HG03280 (cell line): Measurements from ENCODE around the gene IDH3B.
A peak's percentile ranks its signal among the peaks of the same experiment; 100 is the strongest.
"Not testable (repeated sequence)": the region's sequence is repeated elsewhere in the genome, so short reads cannot be mapped to it uniquely, and the experiment has no call there.

Source experiments
- ATAC-seq: cut with Tn5 transposase; IDR thresholded peaks from one replicate; pipeline ENCODE4 v1.9.1; 2021; ENCODE audit warnings: mild to moderate bottlenecking, moderate library complexity; ENCODE audit not compliant: unreplicated experiment

IDH3B gene

GRCh38 chr20:2663887-2664719, at the start of gene IDH3B:
Gene IDH3B, minus strand, starts transcription at chr20:2664216. Its CDS starts 28 bp downstream, at chr20:2664188.
- ATAC-seq, result peak; percentile 87

DNA sequence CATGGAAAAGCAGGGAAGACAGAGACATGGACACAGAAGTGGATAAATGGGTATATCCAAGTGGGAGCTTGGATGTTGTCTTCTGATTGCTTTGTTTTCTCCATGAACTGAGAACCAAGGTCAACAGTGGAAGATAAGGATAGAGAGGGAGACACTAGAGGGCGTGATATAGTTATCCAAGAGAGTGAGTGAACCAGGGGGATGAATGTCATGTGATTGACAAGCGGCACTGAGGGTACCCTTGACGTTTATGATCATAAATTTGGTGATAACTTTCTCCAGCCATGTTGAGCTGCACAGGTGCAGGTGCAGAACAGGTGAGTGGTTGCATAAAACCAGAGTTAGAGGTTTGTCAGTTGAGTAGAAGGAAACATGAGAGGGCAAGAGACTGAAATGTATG, 49.3 kb upstream of the IDH3B start:
- ATAC-seq, result no peak

- no peak for ATAC-seq
These were observed 45.4 kb upstream of the IDH3B start for GRCh38 chr20:2709205-2709981.

DNA sequence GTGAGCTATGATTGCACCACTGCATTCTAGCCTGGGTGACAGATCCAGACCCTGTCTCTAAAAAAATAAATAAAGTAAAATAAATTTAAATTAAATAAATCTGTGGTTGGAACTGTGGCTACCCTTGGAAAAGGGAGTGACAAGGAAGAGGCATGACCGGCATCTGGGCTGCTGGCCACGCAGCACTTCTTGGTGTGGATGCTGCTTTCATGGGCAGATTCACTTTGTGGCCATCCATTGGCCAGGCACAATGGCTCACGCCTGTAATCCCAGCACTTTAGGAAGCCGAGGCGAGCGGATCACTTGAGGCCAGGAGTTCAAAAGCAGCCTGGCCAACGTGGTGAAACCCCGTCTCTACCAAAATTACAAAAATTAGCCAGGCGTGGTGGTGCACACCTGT, 44.6 kb upstream of the IDH3B start:
- no peak for ATAC-seq

- no peak for ATAC-seq
These were observed 44.0 kb upstream of the IDH3B start for GRCh38 chr20:2708073-2708415.

DNA sequence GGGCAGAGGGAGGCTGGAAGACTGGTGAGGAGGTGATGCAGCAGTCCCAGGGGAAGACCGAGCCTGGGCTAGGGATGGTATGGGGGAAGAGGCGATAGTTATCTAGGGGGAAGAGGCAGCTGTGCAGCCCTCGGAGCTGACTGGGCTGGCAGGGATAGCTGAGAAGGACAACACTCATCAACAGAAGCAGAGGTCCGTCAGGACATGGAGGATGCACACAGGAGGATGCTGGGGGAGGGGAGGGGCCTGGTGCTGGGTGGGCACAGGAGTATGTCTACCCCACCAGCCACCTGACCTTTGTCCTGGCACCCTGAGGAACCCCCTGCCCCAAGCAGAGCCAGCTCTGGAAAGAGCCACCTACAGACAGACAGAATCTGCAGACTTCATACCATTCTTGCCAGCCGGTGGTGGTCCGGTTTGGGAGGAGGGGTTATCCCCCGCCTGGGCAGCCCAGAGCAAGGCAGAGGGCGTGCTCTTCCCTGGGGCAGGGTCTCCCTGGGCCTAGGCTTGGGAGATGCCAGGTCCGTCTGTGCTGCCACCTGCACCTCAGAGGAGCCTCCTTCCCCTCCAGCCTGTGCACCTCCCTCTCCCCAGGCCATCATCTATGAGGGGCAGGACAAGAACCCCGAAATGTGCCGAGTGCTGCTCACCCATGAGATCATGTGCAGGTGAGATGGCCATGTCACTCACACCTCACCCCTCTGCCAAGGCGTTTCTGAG, 43.5 kb upstream of the IDH3B start:
- no peak for ATAC-seq

DNA sequence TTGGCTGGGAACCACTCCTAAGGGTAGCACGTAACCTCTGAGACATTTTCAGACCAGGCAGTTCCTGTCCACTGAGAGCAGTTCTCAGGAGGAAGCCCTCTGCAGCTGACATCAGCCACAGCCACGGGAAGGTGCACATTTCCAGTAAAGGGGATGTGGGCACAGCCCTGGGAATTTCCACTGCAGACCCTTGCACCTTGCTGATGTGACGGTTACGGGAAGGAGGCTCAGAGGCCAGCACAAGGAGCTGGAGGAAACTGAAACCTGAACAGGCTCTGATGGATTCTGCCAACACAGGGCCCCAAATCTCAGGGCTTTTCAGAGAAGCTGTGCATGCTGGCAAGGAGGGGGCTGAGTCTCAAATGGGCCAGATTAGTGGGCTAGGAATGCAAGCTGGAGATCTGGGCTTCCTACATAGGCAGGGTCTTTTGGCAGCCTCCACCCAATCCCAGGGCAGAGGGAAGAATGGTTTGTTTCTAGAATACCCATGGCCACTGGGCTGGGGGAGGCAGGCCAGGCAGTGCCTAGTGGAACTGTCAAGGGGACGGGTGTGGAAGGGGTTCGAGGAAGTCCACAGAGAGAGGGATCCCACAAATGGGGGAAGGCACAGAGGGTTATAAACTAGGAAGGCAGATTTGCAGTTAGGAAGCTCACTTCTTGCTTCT, 42.8 kb upstream of the IDH3B start:
- no peak for ATAC-seq

DNA sequence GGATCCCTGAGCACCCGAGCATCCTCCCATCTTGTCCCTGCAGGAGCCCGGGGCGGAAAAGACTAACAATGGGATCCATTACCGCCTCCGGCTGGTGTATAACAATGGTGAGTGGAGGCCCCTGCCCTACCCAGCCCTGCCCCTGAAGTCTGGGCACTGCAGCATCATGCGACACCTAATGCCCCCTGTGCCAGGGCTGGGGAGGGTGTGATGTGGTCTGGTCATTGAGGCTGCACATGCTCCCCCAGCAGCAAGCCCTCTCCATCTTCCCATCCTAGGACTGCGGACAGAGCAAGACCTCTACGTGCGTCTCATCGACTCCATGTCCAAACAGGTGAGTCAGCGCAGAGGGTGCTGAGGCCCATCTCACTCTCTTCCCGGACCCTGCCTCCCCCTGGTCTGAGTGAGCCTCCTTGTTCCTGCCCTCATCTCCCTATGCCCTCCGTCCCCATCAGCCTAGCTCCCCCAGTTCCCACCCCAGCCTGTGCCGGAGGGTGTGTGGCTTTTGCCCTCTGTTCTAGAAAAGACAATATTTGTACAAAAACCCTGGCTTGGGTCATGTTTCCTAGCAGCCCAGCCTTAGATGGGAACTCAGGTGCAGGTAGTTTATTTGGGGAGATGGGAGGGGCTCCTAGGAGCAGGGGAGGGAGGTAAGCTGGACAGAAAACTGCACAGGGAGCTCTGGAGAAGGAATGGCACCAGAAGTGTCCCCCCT, 42.1 kb upstream of the IDH3B start:
- no peak for ATAC-seq

DNA sequence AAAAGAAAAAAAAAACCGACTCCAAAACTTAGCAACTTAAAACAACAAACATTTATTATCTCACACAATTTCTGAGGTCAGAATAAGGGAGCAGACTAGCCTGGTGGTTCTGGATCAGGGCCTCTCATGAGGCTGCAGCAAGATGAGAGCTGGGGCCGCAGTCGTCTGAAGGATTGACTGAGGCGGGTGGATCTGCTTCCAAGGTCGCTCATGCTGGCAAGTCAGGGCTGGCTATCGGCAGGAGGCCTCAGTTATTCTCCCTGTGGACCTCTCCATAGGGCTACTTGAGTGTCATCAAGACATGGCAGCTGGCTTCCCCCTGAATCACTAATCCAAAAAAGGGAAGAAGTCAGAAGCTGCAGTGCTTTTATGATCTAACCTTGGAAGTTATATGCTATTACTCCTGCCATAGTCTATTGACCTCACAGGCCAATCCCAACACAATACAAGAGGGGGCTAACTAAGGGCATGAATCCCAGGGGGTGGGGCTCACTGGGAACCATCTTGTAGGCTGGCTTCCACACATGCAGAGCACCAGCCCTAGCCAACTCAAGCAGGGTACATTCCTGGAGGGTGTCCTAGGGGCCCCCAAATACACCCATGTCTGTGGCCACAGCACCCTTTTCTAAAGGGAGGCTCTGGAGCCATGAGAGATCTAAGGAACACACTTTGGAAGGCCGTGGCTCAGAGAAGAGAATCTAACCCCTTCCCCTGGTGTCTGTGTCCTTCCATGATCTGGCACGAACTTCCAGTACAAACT, 39.9 kb upstream of the IDH3B start:
- no peak for ATAC-seq

DNA sequence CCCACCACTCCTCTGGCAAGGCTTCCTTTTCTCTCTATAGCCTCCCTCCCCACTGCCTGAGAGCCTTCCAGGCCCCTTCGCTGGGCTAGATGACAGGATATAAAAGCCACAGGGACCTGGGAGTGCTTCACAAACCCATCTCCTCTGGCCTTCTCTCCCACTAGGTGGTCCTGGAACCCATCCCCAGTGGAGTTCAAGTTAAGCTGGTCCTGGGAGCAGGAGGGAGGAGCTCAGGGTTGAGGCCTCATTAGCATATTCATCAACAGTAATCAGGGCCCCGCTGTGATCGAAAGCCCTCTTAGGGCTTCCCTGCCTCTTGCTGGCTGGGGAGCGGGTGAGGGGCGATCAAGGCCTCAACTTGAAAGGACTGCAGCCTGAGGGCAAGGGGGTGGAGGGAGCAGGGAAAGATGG, 37.7 kb upstream of the IDH3B start:
- no peak for ATAC-seq

- ATAC-seq, result no peak
These were observed 37.1 kb upstream of the IDH3B start for GRCh38 chr20:2700913-2701620.

- no peak for ATAC-seq
These were observed 35.9 kb upstream of the IDH3B start for GRCh38 chr20:2699775-2700413.

DNA sequence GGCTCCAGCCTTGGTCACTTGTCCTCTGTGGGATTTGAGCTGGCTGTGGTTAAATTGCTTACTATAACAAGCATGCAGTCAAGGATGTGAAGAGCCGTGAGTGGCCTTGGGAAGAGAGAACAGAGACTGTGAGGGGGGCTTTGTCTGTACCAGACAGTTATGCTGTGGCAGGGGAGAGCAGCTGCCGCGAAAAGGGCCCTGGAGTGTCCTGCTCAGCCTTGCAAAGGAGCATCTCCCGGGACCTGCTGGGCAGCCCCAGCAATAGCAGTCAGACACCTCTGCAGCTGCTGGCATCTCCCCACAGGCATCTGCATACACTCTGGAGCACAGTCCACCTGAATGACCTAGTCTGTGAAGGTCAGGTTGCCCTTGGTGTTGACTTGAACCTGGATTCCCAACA, 34.9 kb upstream of the IDH3B start:
- no peak for ATAC-seq

DNA sequence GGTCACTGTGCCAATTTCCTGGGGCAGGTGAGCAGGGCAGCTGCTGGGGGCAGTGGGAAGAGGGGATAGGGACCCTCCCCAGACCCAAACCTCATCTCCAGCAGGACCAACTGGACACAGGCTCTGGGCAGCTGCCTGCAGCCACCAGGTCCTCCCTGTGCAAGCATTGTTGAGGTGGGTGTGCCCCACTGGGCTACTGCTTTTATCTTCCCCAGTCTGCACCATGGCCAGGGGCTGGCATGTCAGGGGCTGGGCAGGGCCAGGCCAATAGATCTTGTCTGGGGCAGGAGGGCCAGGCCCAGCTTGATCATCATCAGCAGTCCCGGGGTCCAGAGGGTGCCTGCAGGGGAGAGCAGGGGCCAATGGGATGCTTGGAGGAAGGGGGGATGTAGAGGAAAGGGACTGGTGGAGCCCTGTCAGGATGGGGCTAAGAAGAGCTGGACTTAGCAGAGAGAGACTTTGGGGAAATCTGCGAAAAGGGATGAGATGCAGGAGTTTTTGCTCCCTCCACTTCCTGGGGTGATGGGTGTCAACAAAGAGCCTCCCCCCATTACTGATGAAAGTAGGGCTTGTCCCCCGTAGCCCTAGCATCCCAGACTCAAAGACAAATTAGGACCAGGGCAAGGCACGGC, 34.3 kb upstream of the IDH3B start:
- no peak for ATAC-seq

GRCh38 chr20:2697768-2698167, 33.8 kb upstream of the IDH3B start:
- ATAC-seq, result no peak

GRCh38 chr20:2696646-2697045, 32.6 kb upstream of the IDH3B start:
- ATAC-seq, result no peak

DNA sequence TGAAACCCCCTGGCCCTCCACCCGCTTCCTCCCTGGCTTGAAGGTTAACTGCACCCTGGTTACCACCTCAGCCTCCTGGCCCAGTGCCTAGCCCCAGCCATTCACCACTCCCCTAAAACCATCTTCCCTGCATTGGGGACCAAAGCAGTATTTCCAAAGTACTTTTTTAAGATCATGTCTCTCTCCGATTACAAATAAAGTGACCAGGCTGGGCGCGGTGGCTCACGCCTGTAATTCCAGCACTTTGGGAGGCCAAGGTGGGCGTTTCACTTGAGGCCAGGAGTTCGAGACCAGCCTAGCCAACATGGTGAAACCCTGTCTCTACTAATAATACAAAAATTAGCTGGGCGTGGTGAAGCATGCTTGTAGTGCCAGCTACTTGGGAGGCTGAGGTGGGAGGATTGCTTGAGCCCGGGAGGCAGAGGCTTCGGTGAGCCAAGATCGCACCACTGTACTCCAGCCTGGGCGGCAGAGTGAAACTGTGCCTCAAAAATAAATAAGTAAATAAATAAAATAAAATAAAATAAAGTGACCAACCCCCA, 32.0 kb upstream of the IDH3B start:
- ATAC-seq, result not testable (repeated sequence)
